SK-N-SH (cell line): ENCODE measurements around the gene EQTN.

ENCODE experiments used
- CHD2 ChIP-seq: fragments of 150-350 bp; IDR thresholded peaks from 2 replicates; pipeline ENCODE4 v1.6.1; 2018; ENCODE audit warnings: low read length; ENCODE audit not compliant: partially characterized antibody
- EZH2phosphoT487 ChIP-seq: fragments of 200-600 bp; sonication (generic); IDR thresholded peaks from 2 replicates; pipeline ENCODE4 v1.6.1; 2017; ENCODE audit warnings: low read depth, mixed run types, mild to moderate bottlenecking, antibody characterized with exemption, moderate library complexity, borderline replicate concordance
- YY1 ChIP-seq: IDR thresholded peaks from 2 replicates; pipeline ENCODE4 v1.4.0; 2012; ENCODE audit warnings: low read depth, mild to moderate bottlenecking
- TF ChIP-seq, protein P1 (sequence below): fragments of 200-600 bp; sonication (generic); IDR thresholded peaks from 2 replicates; pipeline ENCODE4 v1.6.1; 2017; ENCODE audit warnings: antibody characterized with exemption, mild to moderate bottlenecking, moderate library complexity

DNA sequence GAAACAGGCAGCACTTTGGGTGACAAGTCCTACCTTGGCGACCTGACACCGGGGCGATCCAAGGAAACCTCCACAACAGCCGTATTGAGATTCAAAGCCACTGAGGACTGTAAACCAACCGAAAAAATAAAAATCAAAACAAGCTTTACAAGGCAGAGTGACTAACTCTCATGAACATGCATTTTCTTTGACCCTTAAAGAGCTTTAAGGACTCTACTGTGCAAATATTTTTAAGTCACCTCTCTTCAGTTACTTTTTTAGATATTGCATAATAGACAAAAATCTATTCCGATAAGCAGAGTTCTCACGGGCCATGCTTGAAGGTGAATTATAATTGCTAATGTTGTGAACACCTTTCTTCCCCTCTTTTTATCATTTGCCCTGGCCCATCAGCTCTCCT lies 38.3 kb downstream of the EQTN start:
- TF ChIP-seq YY1 = no peak
- TF ChIP-seq, protein P1, sequence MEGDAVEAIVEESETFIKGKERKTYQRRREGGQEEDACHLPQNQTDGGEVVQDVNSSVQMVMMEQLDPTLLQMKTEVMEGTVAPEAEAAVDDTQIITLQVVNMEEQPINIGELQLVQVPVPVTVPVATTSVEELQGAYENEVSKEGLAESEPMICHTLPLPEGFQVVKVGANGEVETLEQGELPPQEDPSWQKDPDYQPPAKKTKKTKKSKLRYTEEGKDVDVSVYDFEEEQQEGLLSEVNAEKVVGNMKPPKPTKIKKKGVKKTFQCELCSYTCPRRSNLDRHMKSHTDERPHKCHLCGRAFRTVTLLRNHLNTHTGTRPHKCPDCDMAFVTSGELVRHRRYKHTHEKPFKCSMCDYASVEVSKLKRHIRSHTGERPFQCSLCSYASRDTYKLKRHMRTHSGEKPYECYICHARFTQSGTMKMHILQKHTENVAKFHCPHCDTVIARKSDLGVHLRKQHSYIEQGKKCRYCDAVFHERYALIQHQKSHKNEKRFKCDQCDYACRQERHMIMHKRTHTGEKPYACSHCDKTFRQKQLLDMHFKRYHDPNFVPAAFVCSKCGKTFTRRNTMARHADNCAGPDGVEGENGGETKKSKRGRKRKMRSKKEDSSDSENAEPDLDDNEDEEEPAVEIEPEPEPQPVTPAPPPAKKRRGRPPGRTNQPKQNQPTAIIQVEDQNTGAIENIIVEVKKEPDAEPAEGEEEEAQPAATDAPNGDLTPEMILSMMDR = no peak
- no peak for TF ChIP-seq CHD2
- TF ChIP-seq EZH2phosphoT487 = no peak
